Esophagus squamous epithelium (tissue), 5 donors: Measurements from ENCODE around the gene SLC6A7. TPM values are rescaled to one million over a fixed set of nuclear protein-coding genes. Genes with fewer than 3 reads are reported as not detected.
"Not testable (repeated sequence)": the region's sequence is repeated elsewhere in the genome, so short reads cannot be mapped to it uniquely, and the experiment has no call there.

ENCODE experiments used
- DNase-seq: peaks from one replicate; lab custom pipeline; 2025; lab: John Stamatoyannopoulos, UW
- H3K27ac ChIP-seq, 4 donors: fragments of 200-600 bp; sonication (generic); one replicate each; pipeline ENCODE4 v1.5.1; 2016 to 2019; ENCODE audit warnings: mild to moderate bottlenecking in 1 of 4
- H3K27me3 ChIP-seq, 4 donors: fragments of 200-600 bp; sonication (generic); 1 replicate in 3 of 4; 2 replicates in 1 of 4; pipeline versions ENCODE4 v1.5.1 to v1.6.0; 2017 to 2021; ENCODE audit warnings: antibody characterized with exemption in 1 of 4
- H3K36me3 ChIP-seq, 3 donors: fragments of 200-600 bp; sonication (generic); one replicate each; pipeline ENCODE4 v1.5.1; 2016 to 2019
- H3K4me1 ChIP-seq, 3 donors: fragments of 200-600 bp; sonication (generic); one replicate each; pipeline ENCODE4 v1.5.1; 2017 to 2019
- H3K4me3 ChIP-seq, 4 donors: fragments of 200-600 bp; sonication (generic); 1 replicate in 3 of 4; 2 replicates in 1 of 4; pipeline ENCODE4 v1.5.1; 2016 to 2019; ENCODE audit warnings: mild to moderate bottlenecking in 2 of 4, moderate library complexity in 1 of 4
- H3K9me3 ChIP-seq, 3 donors: fragments of 200-600 bp; sonication (generic); one replicate each; pipeline ENCODE4 v1.5.1; 2016 to 2019
- POLR2A ChIP-seq, 4 donors: fragments of 450-650 bp; IDR thresholded peaks; one replicate each; pipeline ENCODE4 v1.6.1; 2017; ENCODE audit warnings: antibody characterized with exemption in 4 of 4, mild to moderate bottlenecking in 4 of 4, moderate library complexity in 3 of 4
- WGBS, 2 donors: methylation state at CpG; one replicate each; pipeline ENCODE4 v1.1.5; 2018; 5-methylcytosine and 5-hydroxymethylcytosine counted together
- intact Hi-C: fragments of 100-400 bp; cut with DNase I; formaldehyde crosslinking; loops from one replicate; pipeline ENCODE4 v1.15.0; 2022
- total RNA-seq, 4 donors: library from RNA; depleted of rRNA; stranded (reverse); fragments of >200 nt; gene quantifications; one replicate each; pipeline ENCODE4 v1.1.0, GENCODE V29; 2016
- TF ChIP-seq, protein P1 (sequence below), 6 experiments: fragments of 450-650 bp in 4 of 6; fragments of 200-600 bp in 2 of 6; sonication (generic) in 2 of 6; IDR thresholded peaks; one replicate each; pipeline ENCODE4 v1.5.1; 2016 to 2019; ENCODE audit warnings: antibody characterized with exemption in 6 of 6, mild to moderate bottlenecking in 4 of 6, moderate library complexity in 4 of 6
- donor health status: DM: yes; HTN: yes; CAD: no.

SLC6A7 gene
- total RNA-seq, 4 donors from 2014 or later = not detected

DNA sequence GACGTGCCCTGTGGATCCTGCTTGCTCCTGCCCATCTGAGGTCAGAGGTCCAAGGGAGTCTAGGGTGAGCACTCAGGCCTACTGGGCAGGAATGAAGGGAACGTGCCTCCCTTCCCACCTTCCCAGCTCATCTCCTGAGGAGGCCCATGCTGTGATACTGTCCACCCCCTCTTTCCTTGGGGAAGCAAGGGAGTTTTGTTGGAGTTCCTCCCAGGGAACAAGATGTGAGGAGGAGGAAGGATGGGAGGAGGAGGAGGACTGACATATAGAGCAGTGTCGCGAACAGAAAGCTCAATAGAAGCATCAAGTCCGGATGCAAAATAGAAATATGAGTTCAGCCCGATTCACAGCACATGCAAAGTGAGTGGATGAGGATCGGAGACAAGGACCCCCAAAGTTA is 41.0 kb downstream of the SLC6A7 start:
- no peaks in the 10 kb centered on the region for H3K27me3 ChIP-seq
- no peak overlapping the region for H3K4me3 ChIP-seq
- WGBS, 2 donors = 83 to 96% methylated on average over 3 to 5 of the region's 7 CpGs
- H3K36me3 ChIP-seq = no peaks in the 10 kb centered on the region
- no peak for TF ChIP-seq POLR2A (IDR thresholded peaks at IDR 0.05)
- TF ChIP-seq, protein P1, sequence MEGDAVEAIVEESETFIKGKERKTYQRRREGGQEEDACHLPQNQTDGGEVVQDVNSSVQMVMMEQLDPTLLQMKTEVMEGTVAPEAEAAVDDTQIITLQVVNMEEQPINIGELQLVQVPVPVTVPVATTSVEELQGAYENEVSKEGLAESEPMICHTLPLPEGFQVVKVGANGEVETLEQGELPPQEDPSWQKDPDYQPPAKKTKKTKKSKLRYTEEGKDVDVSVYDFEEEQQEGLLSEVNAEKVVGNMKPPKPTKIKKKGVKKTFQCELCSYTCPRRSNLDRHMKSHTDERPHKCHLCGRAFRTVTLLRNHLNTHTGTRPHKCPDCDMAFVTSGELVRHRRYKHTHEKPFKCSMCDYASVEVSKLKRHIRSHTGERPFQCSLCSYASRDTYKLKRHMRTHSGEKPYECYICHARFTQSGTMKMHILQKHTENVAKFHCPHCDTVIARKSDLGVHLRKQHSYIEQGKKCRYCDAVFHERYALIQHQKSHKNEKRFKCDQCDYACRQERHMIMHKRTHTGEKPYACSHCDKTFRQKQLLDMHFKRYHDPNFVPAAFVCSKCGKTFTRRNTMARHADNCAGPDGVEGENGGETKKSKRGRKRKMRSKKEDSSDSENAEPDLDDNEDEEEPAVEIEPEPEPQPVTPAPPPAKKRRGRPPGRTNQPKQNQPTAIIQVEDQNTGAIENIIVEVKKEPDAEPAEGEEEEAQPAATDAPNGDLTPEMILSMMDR (IDR thresholded peaks at IDR 0.05) = no peak
- H3K27ac ChIP-seq = no peak overlapping the region
- no peaks in the 10 kb centered on the region for H3K9me3 ChIP-seq
- DNase-seq = no peak
- H3K4me1 ChIP-seq = peaks cover 3 to 20% (median 6%) of the 10 kb centered on the region in 3 donors
- intact Hi-C loops = no loop called here

DNA sequence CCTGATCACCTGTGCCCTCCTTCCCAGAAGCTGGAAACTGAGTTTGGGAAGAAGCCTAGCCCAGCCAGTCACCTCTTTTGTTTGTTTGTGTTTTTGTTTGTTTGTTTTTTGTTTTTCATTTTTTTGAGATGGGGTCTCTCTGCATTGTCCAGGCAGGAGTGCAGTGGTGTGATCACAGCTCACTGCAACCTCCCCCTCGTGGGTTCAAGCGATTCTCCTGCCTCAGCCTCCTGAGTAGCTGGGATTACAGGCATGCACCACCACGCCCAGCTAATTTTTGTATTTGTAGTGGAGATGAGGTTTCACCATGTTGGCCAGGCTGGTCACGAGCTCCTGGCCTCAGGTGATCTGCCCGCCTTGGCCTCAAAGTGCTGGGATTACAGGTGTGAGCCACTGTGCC is 43.8 kb downstream of the SLC6A7 start:
- WGBS, 2 donors = 20 to 82% methylated on average over 2 to 4 of the region's 5 CpGs
- H3K36me3 ChIP-seq, intact Hi-C loops, H3K4me3 ChIP-seq, H3K27ac ChIP-seq, H3K27me3 ChIP-seq, H3K9me3 ChIP-seq, DNase-seq: not testable (repeated sequence)
- peaks cover 3 to 20% (median 6%) of the 10 kb centered on the region in 3 donors for H3K4me1 ChIP-seq

DNA sequence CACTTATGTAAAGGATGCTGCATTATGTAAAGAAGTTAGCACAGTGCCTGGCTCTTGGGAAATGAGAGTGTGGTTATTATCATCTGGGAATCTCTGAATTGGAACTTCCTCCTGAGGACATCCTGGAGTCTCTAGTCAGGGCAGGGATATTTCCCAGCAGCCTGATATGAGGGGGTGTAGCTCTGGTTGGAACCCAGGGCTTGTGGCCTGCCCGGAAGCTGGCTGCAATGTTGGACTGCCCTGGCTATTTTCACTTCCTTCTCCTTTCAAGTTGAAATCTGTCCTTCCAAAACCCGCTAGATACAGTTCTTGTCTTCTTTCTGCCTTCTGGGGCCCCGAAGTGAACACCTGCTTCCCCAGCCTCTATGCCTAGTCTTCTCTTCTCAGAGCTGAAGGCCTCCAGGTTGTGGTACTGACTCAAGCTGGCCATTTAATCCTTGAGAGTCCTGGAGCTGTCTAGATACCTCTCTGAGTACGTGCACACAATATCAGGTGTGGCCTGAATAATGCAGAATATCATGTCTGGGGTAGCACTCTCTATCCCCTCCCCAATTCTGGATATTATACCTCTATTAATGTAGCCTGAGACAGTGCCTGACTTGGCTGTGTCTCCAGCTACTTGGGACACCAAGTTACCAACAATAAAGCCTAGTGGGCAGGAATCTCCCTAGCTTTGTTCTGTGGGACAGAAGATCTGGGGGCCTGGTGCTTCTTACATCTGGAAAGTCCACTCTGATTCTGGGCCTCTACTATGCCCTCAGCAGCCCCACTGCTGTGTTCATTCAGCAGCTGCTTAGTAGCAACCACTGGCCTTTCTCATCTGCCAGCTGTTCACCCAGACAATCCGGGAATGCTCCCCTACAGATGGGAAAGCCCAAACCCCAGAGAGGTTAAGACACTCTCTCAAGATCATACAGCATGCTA is 45.0 kb downstream of the SLC6A7 start:
- intact Hi-C loops = no loop called here
- H3K9me3 ChIP-seq = no peaks in the 10 kb centered on the region
- H3K27ac ChIP-seq = no peak overlapping the region
- DNase-seq = no peak
- H3K27me3 ChIP-seq = no peaks in the 10 kb centered on the region
- 73 to 83% methylated on average over 4 of the region's 5 CpGs for WGBS, 2 donors
- no peak for TF ChIP-seq POLR2A (IDR thresholded peaks at IDR 0.05)
- TF ChIP-seq, protein P1 (IDR thresholded peaks at IDR 0.05) = no peak
- H3K4me3 ChIP-seq = no peak overlapping the region
- no peaks in the 10 kb centered on the region for H3K36me3 ChIP-seq
- peaks cover 3 to 16% (median 6%) of the 10 kb centered on the region in 3 donors for H3K4me1 ChIP-seq

DNA sequence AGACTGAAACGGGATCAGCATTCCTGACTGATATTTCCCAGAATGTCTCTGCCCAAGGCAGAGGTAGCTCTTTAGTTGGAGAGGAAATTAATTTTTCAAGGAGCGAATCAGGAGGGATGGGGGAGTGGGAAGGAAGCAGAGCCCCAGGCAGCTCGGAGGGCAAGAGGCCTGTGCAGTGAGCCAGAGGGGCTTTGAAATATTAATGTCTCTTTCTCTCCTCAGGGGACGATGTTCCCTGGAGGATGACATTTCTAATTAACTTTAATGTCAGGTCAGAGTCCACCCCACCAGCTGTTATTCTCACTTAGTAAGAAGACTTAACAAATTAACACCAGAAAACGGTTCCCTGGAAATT is 45.6 kb downstream of the SLC6A7 start:
- Histone ChIP-seq H3K27ac (no peak overlapping the region), H3K9me3 (no peaks in the 10 kb centered on the region), H3K4me1 (peaks cover 3 to 16% (median 6%) of the 10 kb centered on the region in 3 donors), H3K4me3 (no peak overlapping the region), H3K27me3 (no peaks in the 10 kb centered on the region), H3K36me3 (no peaks in the 10 kb centered on the region)
- DNase-seq = no peak
- 86 to 96% methylated on average over 4 to 5 of the region's 5 CpGs for WGBS, 2 donors
- intact Hi-C loops = no loop called here
- TF ChIP-seq, protein P1 (IDR thresholded peaks at IDR 0.05) = no peak
- TF ChIP-seq POLR2A (IDR thresholded peaks at IDR 0.05) = no peak

DNA sequence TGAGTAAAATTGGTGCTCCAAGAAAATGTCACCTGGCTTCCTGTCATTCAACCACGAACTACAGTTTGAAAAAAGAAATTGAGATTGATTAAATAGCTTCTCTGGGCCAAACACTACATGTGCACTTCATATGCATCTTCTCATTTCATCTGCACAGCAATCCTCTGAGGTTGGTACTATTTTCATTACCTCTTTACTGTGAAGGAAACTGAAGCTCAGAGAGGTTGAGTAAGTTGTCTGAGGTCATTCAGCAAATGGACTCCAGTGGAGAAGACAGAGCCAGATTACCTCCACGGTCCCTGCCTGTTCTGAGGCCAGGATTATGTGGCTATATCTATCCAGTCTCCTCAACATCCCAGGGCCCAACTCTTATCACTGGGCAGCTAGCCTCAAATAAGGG is 46.5 kb downstream of the SLC6A7 start:
- peaks cover 3 to 16% (median 6%) of the 10 kb centered on the region in 3 donors for H3K4me1 ChIP-seq
- no peak overlapping the region for H3K27ac ChIP-seq
- H3K4me3 ChIP-seq = no peak overlapping the region
- DNase-seq = no peak
- intact Hi-C loops = no loop called here
- no peaks in the 10 kb centered on the region for H3K36me3 ChIP-seq
- H3K27me3 ChIP-seq = no peaks in the 10 kb centered on the region
- TF ChIP-seq, protein P1 (IDR thresholded peaks at IDR 0.05) = no peak
- no peaks in the 10 kb centered on the region for H3K9me3 ChIP-seq
- WGBS, 2 donors = 74 to 79% methylated on average over 1 to 2 of the region's 2 CpGs
